GM21576 (cell line): ENCODE measurements around the gene MDFIC2.
"Not testable (repeated sequence)": the region's sequence is repeated elsewhere in the genome, so short reads cannot be mapped to it uniquely, and the experiment has no call there.

Source experiments
- ATAC-seq: cut with Tn5 transposase; IDR thresholded peaks from one replicate; pipeline ENCODE4 v1.9.1; 2021; ENCODE audit warnings: mild to moderate bottlenecking, moderate library complexity; ENCODE audit not compliant: unreplicated experiment

MDFIC2 gene

DNA sequence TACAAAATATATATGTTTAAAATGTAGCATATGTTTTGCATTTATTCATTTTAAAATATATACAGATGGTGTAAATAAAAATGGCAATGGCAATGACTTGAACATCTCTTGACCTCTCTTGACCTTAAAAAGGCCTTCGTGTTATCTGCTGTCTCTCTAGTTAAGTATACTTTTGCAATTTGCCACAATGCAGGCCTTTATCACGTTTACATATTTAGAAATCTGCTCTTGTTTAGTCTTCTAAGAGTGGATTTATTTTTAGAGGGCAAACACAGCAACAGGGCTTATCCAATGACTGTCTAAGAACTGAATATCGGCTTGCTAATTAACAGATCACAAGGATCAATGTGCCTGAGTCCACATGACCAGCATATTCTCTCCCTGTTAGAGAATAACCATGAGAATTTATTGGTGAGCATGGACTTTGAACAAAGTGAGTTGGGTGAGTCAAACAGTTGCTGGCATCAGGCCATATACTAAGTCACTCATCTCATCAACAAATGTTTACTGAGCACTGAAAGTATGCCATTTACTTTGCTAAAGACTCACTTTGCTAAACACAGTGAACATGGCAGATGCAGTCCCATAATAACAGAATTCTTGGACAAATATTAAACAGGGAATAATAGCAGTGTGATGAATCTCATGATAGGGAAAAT is 48.2 kb downstream of the MDFIC2 start:
- no peak for ATAC-seq

DNA sequence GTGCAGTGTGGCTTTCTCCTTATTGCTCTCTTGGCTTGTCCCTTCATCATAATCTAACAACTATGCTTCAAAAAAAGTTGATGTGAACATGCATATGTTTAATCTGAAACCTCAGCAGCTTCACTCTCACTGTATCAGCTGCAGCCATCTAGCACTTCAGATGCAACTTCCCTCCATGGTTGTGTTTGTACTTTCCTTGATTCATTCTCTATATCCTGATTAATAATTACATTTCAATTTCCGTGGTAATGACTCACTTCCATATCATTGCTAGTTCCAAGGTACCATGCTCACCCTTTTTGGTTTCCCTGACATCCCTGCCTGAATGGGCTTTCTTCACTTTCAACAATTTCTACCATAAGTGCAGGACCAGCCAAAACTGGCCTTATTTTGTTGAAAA is 51.2 kb downstream of the MDFIC2 start:
- ATAC-seq = no peak

DNA sequence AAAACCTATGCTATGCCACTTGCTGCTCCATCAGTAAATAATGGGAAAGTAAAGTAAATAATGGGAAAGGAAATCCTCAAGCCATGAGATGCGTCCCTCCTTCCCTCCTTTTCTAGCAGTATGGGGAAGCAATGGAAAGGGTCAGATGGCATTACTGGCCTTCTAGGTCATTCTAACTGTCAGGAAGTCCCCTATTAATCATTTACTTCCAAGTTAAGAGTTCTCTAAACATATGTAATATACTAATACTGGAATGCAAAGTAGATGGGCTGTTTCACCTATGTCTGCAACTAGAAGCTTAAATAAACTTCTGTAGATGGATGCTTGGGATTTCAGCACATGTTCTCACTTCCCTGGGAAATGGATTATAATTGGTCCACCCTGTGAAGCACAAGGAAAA is 55.9 kb downstream of the MDFIC2 start:
- no peak for ATAC-seq

DNA sequence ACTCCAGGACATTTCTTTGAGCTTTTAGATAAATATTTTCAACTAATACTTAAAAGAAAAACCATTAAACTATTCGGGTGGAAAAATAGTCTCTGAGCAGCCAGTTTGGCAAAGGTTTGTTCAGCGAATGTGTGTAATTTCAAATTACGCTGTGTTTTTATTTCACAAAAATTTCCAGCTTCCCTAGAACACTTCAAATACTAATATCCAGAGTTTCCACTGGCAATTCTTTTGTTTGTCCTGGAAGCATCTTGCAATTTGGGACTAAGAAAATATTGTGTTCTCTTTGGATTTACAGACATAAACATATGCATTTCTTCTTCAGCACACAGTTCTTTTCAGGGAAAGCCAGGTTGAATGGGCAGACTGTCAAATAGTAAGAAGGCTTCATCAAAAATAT is 61.9 kb downstream of the MDFIC2 start:
- no peak for ATAC-seq

DNA sequence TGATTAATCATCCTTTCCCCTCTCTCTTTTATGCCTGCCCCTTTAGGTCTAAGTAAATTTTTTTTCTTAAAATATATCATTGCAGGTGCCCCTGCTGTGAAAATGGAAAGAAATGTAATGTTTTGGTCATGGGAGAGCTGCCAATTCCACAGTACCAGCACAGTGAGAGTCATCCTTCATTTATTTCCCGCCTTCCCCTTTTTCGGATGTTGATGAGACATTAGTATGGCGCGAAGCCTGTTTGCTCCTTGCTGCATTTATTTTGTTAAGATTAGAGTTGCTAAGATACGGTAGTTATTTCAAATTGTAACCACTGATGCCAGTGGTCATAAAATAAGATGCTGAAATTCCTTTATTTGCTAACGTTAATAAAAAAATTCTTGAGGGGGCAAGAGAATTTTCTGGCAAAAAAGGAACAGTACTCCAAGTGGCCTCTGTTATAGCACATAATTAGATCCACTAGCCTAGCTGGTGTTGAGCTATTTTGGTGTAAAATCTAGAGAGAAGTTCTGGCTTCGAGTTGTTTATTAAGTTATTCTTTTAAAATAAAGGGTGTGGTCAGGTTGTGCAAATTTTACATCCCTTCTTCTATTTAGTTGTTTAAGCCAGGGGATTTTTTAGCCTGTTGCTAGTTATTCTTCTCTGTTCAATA is 62.8 kb downstream of the MDFIC2 start:
- ATAC-seq = no peak

DNA sequence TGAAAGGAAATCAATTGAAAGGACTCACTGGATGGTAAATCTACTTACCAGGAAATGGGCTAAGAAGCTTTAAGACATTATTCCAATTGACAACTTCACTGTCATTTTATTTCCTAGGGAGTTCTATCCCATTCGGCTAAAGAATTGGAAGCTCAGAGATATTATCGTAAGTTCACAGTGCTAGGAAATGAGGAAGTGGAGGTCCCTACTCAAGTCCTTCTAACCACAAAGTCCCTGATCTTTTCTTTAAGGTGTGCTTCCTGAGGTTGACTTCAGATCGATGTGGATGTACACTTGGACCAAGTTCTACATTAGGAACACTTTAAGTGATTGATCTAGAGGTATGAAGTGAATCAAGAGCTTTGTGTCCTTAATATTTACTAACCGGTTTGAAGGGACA is 63.6 kb downstream of the MDFIC2 start:
- ATAC-seq = no peak

DNA sequence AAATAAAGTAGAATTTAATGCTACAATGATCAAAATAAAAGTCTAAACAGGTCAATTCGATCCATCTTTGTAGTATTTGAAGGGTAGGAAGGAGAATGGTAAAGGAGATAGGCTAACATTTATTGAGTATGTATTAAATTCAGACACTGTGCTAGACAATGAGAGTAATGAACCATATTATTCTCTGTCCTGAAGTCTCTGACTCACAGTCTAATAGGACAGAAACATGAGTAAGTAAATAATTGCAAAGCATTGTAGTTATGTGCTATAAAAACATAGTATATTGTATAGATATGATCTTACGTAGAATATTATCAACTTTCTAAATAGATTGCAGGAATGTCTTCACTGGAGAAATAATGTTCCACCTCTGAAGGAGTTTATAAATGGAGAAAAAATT is 64.5 kb downstream of the MDFIC2 start:
- no peak for ATAC-seq

DNA sequence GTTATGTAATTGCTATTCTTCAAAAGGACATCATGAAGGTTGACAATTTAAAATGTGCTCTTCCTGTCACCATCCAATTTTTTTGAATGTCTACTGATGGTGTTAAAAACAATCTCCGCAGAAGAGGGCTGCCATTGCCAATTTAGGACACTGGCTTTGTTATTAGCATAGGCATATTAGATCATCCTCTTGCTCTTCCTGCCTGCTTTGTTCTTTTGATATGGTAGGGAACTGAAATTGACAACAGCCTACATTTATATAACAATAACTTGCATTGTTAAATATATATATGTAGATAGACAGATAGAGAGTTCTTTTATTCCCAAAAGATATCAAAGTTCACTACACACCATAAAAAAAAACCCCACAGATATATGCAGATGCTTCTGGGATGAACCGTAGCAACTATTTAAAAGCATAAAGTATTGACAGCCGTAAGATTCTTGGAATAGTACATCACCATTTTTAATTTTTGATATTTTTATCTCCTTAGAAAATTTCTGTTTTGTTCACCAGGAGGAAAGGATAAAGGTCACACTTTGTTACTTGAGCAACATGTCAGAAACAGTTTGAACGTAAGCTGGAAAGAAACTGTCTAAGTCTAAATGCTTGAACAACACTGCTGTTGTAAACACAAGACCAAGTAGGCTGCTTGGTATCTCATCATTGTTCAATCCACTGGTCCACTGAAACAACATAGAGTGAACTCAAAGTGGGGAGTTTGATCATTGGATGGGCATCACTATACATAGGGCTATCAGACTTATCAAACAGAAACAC is 66.5 kb downstream of the MDFIC2 start:
- no peak for ATAC-seq

DNA sequence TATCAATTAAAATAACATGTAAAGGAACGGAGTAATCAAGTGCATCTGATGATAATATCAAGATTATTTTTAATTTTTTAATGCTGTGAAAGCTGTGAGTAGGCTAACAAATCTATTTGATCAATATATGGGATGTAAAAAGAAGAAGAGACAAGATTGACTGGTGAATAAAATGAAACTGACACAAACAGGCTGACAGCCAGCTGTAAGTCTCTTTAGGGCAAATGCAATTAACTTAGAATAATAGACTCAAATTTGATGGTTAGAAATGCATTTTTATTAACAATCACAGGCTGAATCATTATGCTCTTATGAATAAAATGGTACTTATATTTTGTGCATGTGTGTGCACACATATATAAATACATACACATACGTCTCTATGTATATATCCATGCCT is 68.0 kb downstream of the MDFIC2 start:
- ATAC-seq = no peak

DNA sequence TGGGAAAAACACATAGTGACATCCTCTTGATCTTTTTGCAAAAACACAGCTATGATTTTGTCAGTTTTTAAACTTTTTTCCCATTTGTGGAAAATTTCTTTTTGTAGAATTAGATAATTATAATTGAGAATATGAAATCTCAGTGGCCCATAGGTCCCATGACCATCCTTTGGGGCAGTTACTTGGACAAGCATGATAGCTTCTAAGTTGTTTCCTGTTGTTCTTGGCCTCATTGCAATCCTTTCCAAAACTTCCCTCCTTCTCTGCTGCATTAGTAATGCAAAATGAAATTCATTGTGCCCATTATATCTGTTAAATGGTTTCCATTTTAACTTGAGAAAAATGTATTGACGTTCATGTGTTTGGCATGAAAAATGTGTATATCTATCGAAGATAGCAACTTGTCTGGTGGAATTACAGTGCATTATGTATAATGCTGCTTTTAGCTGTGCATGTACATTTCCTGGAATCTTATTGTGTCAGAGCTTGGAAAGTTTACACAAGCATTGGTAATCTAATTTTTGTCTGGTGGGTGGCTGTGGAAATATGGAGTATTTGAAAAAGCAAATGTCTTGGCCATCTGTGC is 70.0 kb downstream of the MDFIC2 start:
- ATAC-seq = no peak

DNA sequence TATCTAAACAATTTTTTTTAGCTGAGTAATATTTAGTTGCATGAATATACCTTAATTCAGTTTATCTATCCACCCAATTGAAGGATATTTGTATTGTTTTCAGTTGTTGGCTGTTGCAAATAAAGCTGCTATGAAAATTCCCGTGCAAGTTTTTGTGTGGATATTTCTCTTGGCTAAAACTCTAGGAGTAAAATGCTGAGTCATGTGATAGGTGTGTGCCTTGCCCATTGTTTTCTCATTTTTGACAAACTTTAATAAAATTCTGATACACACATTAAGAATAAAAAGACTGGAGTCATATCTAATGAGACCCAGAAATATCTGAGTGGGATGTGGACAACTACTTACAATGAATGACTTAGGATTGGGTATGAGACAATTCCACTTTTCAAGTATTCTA is 78.6 kb downstream of the MDFIC2 start:
- ATAC-seq = no peak

DNA sequence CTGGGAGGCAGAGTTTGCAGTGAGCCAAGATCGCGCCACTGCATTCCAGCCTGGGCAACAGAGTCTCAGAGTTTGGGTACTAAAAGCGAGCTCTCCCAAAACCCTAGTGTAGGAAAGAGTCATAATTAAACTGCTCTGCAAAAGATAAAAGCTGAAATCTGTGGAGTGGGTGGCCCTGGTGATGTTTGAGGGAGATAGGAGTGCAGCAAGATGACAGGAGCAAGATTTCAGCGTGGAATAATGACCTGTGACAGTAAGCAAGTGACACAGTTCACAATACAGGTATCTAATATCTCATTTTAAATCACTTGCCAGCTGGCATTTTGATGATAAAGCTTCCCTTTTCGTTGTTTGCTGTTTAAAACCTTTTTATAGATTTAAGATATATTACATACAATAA is 79.3 kb downstream of the MDFIC2 start:
- no peak for ATAC-seq

DNA sequence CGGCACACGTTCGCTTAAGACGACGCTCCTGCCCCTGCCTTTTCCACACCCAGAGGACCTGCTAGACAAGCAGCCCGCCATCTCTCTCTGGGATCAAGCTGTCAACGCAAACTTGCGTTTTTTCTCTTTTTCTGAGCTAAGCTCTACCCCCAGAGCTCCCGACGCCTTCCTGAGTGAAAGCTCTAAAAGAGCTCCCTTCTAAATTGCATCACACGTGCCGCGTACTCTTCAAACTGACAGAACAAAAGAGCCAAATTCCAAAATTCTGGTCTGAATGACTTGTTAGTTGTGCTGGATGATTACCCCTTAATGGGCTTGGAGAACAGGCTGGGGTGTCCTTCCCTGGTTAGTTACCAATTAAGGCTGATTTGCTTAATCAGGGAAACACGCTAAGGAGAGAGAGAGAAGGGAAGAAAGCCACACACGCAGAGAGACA is 81.2 kb downstream of the MDFIC2 start:
- ATAC-seq = no peak

DNA sequence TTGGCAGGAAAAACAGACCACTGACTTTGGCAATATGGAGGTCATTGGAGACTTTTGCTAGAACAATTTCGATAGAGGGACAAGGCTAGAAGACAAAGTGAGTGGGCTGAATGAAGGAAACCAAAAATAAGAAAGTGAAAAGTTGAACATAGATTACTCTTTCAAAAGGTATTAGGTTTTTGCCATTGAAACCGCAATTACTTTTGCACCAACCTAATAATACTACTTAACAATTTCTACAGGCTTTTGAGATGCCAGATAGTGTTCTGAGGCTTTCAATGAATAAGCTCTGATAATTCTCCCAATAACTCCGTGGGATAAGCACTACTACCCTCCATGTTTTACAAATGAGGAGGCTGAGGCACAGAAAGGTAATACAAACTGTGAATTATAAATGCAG is 85.0 kb downstream of the MDFIC2 start:
- no peak for ATAC-seq

DNA sequence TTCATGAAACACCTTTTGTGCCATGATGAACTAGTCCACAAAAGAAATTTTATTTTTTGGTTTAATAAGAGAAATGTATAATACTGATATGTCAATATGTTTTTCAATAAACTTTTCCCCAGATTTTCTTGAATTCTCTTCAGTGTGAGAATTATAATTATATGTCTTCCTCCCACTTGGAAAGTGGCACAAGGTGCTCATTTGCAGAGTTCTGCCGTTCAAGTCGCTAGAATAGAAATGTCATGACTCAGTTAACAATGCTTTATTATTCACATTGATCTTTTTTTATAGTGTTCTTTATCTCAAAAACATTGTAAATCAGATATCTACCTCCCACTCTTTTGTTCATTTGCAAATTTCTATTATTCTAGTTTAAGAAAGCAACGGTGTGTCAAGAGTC is 87.3 kb downstream of the MDFIC2 start:
- ATAC-seq = no peak

DNA sequence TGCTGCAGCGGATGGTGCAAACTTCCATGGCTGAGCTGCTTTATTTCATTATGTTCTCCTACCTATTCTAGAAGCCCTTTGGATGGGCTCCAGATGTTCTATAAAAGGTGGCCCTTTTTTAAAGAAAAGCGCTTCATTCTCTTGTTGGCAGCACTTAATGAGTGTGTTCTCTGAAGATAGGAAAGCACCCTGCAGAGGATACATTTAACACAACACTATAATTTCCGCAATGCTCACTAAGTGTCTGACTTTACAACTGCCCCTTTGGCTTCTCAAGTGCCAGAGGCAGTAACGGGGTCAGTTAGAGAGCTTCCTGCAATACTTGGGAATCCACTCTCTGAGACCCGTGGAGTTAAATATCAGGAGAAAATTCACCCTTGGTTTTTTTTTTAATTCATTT is 88.1 kb downstream of the MDFIC2 start:
- ATAC-seq = no peak

DNA sequence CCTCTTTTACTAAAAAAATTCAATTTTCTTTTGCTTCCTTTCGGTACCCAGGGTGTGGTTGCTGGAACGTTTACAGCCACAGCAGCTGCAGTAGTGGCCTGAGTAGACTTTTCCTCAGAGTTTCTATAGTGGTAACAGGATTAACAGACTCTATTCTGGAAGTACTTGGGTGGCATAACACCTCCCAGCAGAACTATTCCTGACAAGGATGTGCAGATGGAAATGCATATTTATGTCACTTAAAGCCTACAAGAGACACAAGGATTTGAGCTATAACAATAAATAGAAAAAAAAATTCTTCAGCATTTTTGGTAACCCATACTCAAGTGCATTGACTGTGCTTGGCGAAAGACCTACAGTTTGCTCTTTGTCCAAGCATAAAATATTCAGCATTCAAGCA is 94.0 kb downstream of the MDFIC2 start:
- ATAC-seq = no peak

DNA sequence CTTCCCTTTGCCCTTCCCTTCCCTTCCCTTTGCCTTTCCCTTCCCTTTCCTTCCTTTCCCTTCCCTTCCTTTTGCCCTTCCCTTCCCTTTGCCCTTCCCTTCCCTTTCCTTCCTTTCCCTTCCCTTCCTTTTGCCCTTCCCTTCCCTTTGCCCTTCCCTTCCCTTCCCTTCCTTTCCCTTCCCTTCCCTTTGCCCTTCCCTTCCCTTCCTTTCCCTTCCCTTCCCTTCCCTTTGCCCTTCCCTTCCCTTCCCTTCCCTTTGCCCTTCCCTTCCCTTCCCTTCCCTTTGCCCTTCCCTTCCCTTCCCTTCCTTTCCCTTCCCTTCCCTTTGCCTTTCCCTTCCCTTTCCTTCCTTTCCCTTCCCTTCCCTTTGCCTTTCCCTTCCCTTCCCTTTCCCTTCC is 101.2 kb downstream of the MDFIC2 start:
- ATAC-seq = not testable (repeated sequence)

DNA sequence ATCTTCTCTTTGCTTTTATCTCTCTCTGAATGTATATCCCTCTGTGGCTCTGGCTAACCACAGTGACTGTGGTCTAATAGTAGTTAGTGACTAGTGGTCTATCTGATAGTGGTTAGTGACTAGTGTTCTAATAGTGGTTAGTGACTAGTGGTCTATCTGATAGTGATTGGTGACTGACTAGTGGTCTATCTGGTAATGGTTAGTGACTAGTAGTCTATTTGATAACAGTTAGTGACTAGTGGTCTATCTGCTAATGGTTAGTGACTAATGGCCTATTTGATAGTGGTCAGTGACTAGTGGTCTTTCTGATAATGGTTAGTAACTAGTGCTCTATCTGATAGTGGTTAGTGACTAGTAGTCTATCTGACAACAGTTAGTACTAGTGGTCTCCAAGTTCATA is 110.5 kb downstream of the MDFIC2 start:
- no peak for ATAC-seq

DNA sequence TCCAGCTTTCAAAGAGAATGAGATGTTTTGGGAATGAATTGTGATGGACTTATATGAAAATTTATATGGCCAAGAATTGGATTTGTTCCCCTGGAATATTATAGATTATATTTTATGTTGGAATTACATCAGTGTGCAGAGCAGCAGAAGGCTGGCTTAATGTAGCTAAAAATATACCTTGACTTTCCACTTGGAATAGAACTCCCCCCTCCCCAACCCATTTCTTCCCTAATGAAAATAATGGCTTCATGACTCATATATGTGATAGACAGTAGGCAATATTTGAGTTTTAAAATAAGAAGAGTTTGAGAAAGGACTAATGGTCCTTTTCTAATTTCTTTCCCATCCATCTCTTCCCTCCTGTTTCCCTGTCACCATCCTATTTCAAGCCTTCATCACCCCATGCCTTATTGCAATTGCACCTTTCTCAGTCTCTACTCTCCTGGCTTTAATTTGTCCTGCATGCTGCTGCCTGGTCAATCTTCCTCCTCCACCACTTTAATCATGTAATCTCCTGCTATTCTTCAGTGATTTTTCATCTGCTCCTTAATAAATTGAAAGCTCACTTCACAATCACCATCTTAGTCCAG is 122.5 kb downstream of the MDFIC2 start:
- ATAC-seq = no peak

DNA sequence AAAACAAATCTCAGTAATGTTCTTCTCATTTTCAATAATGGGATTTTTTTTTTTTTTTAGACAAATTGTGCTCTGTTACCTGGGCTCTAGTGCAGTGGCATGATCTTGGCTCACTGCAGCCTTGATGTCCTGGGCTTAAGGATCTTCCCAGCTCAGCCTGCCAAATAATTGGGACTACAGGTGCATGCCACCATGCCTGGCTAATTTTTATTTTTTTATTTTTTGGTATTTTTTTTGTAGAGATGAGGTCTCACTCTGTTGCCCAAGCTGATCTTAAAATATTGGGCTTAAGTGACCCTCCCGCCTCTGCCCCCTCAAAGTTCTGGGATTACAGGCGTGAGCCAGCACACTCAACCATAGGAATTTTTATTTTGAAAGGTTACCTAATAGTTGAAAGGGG is 126.2 kb downstream of the MDFIC2 start:
- no peak for ATAC-seq
